ENCODE data around the gene NRARP.

DNA sequence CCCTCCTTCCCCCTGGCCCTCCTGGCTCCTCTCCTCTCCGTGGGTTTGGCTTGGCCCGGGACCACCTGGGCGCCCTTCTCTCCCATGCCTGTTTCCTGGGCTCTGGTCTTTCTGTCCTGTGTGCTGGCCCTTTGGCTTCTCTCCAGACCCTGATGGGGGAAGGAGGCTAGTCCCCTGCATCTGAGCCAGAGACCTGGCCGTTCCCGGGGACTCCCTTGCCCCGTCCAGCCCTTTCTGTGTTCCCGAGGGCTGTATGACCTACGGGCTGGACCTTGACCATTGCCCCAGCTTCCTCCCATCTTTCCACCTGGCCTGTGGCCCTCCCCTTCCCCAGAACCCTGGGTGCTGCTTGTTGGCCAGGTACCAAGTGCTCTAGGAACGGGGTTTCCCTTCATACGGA, 38.6 kb downstream of the NRARP start:
- no peak for TF ChIP-seq CEBPB (IDR thresholded peaks at IDR 0.05)
- no peak for TF ChIP-seq TCF12 (IDR thresholded peaks at IDR 0.05; ENCODE audit: low read depth)
- TF ChIP-seq, protein P1, sequence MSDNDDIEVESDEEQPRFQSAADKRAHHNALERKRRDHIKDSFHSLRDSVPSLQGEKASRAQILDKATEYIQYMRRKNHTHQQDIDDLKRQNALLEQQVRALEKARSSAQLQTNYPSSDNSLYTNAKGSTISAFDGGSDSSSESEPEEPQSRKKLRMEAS (IDR thresholded peaks at IDR 0.05): no peak
